Measurements from ENCODE around the gene KLK7.

The KLK7 gene

DNA sequence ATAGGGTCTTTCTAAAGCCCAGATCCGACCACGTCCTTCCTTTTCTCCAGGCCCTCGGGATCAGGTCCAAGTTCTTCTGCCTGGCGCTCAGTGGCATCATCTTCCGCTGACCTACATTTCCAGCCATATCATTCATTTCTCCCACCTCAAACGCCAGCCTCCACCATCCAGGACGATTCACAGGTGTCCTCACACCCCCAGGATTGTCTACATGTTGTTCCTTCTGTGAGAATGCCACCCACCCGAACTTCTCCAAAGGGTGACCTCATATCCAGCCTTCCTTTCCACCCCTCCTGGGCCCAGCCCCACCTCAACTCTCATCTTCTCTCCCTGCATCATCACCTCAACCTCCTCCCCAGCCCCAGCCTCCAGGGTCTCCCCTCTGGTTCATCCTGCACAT is 26.1 kb downstream of the KLK7 start:
- Histone ChIP-seq H3K9ac (ENCODE audit: low read depth, low read length) (no peak overlapping the region), H3K4me1 (ENCODE audit: insufficient read depth, low read length) (no peaks in the 10 kb centered on the region), H3K9me3 (ENCODE audit: insufficient read depth, low read depth, low read length) (no peaks in the 10 kb centered on the region), H3K27ac (ENCODE audit: low read depth, low read length) (no peak overlapping the region), H3K4me3 (ENCODE audit: low read length) (no peak overlapping the region), H3K36me3 (ENCODE audit: insufficient read depth, low read length) (no peaks in the 10 kb centered on the region), H3K27me3 (ENCODE audit: insufficient read depth, low read length) (no peaks in the 10 kb centered on the region; the same call in 1 of the 2 replicates)
- WGBS, result 87% methylated on average over 8 of the region's 8 CpGs

GRCh38 chr19:50952910-50953309 is 30.8 kb downstream of the KLK7 start, which contains the start of gene KLK5:
KLK5 (minus strand) TSS chr19:50953038; CDS start chr19:50952657, 381 bp downstream.
- no peaks in the 10 kb centered on the region for H3K36me3 ChIP-seq (ENCODE audit: insufficient read depth, low read length)
- no peak within 1 kb of the TSS for H3K27ac ChIP-seq (ENCODE audit: low read depth, low read length)
- 53% methylated on average over 7 of the region's 7 CpGs for WGBS
- H3K4me3 ChIP-seq (ENCODE audit: low read length), result no peak within 1 kb of the TSS
- H3K9ac ChIP-seq (ENCODE audit: low read depth, low read length), result no peak within 1 kb of the TSS
- no peaks in the 10 kb centered on the region for H3K9me3 ChIP-seq (ENCODE audit: insufficient read depth, low read depth, low read length)
- H3K4me1 ChIP-seq (ENCODE audit: insufficient read depth, low read length), result no peaks in the 10 kb centered on the region
- H3K27me3 ChIP-seq (ENCODE audit: insufficient read depth, low read length), result no peaks in the 10 kb centered on the region; the same call in 1 of the 2 replicates

GRCh38 chr19:50949861-50950260 is 33.9 kb downstream of the KLK7 start:
- 88% methylated on average over 19 of the region's 19 CpGs for WGBS
- H3K27ac ChIP-seq (ENCODE audit: low read depth, low read length), result no peak overlapping the region
- no peaks in the 10 kb centered on the region; the same call in 1 of the 2 replicates for H3K27me3 ChIP-seq (ENCODE audit: insufficient read depth, low read length)
- no peak overlapping the region for H3K4me3 ChIP-seq (ENCODE audit: low read length)
- no peaks in the 10 kb centered on the region for H3K9me3 ChIP-seq (ENCODE audit: insufficient read depth, low read depth, low read length)
- H3K36me3 ChIP-seq (ENCODE audit: insufficient read depth, low read length), result no peaks in the 10 kb centered on the region
- no peaks in the 10 kb centered on the region for H3K4me1 ChIP-seq (ENCODE audit: insufficient read depth, low read length)
- no peak overlapping the region for H3K9ac ChIP-seq (ENCODE audit: low read depth, low read length)

- Histone ChIP-seq H3K36me3 (ENCODE audit: insufficient read depth, low read length) (no peaks in the 10 kb centered on the region), H3K4me3 (ENCODE audit: low read length) (no peak overlapping the region), H3K27ac (ENCODE audit: low read depth, low read length) (no peak overlapping the region), H3K9ac (ENCODE audit: low read depth, low read length) (no peak overlapping the region), H3K4me1 (ENCODE audit: insufficient read depth, low read length) (no peaks in the 10 kb centered on the region), H3K27me3 (ENCODE audit: insufficient read depth, low read length) (no peaks in the 10 kb centered on the region; the same call in 1 of the 2 replicates), H3K9me3 (ENCODE audit: insufficient read depth, low read depth, low read length) (no peaks in the 10 kb centered on the region)
- WGBS, result 68% methylated on average over 4 of the region's 4 CpGs
Observed at GRCh38 chr19:50947123-50947522, 36.6 kb downstream of the KLK7 start.

GRCh38 chr19:50944795-50945194 is 38.9 kb downstream of the KLK7 start:
- H3K27ac ChIP-seq (ENCODE audit: low read depth, low read length), result no peak overlapping the region
- no peaks in the 10 kb centered on the region for H3K9me3 ChIP-seq (ENCODE audit: insufficient read depth, low read depth, low read length)
- no peaks in the 10 kb centered on the region; the same call in 1 of the 2 replicates for H3K27me3 ChIP-seq (ENCODE audit: insufficient read depth, low read length)
- no peak overlapping the region for H3K9ac ChIP-seq (ENCODE audit: low read depth, low read length)
- 72% methylated on average over 4 of the region's 4 CpGs for WGBS
- H3K36me3 ChIP-seq (ENCODE audit: insufficient read depth, low read length), result no peaks in the 10 kb centered on the region
- H3K4me3 ChIP-seq (ENCODE audit: low read length), result no peak overlapping the region
- H3K4me1 ChIP-seq (ENCODE audit: insufficient read depth, low read length), result no peaks in the 10 kb centered on the region

DNA sequence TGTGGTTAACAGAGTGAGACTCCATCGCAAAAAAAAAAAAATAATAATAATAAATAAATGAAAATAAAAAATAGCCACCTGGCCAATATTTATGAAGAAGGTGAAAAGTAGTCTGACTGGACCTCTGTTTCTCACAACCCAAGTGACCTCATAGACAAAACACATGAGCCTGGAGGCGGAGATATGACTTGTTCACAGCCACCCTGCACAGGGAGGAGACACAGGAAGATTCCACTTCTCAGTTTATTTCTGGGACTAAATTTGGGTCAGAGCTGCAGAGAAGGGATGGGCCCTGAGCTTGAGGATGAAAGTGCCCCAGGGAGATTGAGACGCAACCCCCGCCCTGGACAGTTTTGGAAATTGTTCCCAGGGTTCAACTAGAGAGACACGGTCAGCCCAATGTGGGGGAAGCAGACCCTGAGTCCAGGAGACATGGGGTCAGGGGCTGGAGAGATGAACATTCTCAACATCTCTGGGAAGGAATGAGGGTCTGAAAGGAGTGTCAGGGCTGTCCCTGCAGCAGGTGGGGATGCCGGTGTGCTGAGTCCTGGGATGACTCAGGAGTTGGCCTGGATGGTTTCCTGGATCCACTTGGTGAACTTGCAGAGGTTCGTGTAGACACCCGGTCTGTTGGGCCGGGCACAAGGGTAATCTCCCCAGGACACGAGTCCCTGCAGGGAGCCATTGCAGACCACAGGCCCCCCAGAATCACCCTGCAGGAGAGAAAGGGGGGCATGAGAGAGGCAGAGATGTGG is 40.5 kb downstream of the KLK7 start:
- no peaks in the 10 kb centered on the region for H3K36me3 ChIP-seq (ENCODE audit: insufficient read depth, low read length)
- H3K4me3 ChIP-seq (ENCODE audit: low read length), result no peak overlapping the region
- H3K27me3 ChIP-seq (ENCODE audit: insufficient read depth, low read length), result no peaks in the 10 kb centered on the region; the same call in 1 of the 2 replicates
- no peaks in the 10 kb centered on the region for H3K4me1 ChIP-seq (ENCODE audit: insufficient read depth, low read length)
- no peak overlapping the region for H3K9ac ChIP-seq (ENCODE audit: low read depth, low read length)
- H3K9me3 ChIP-seq (ENCODE audit: insufficient read depth, low read depth, low read length), result 0 out of 2 replicates have a peak, but pooled peaks cover 3% of the 10 kb centered on the region
- H3K27ac ChIP-seq (ENCODE audit: low read depth, low read length), result no peak overlapping the region
- WGBS, result 84% methylated on average over 9 of the region's 10 CpGs

- Histone ChIP-seq H3K4me1 (ENCODE audit: insufficient read depth, low read length) (no peaks in the 10 kb centered on the region), H3K4me3 (ENCODE audit: low read length) (no peak overlapping the region), H3K9me3 (ENCODE audit: insufficient read depth, low read depth, low read length) (0 out of 2 replicates have a peak, but pooled peaks cover 3% of the 10 kb centered on the region), H3K9ac (ENCODE audit: low read depth, low read length) (no peak overlapping the region), H3K36me3 (ENCODE audit: insufficient read depth, low read length) (no peaks in the 10 kb centered on the region), H3K27ac (ENCODE audit: low read depth, low read length) (no peak overlapping the region), H3K27me3 (ENCODE audit: insufficient read depth, low read length) (no peaks in the 10 kb centered on the region)
- 40% methylated on average over 1 of the region's 2 CpGs for WGBS
Observed at GRCh38 chr19:50939596-50939995, 44.1 kb downstream of the KLK7 start.

- no peak overlapping the region for H3K9ac ChIP-seq (ENCODE audit: low read depth, low read length)
- H3K27ac ChIP-seq (ENCODE audit: low read depth, low read length), result no peak overlapping the region
Observed at GRCh38 chr19:50933640-50934039, 50.1 kb downstream of the KLK7 start.

GRCh38 chr19:50932690-50933083 is 51.0 kb downstream of the KLK7 start:
- 85% methylated on average over 4 of the region's 4 CpGs for WGBS
- Histone ChIP-seq H3K9me3 (ENCODE audit: insufficient read depth, low read depth, low read length) (no peaks in the 10 kb centered on the region), H3K27me3 (ENCODE audit: insufficient read depth, low read length) (peaks cover 6% of the 10 kb centered on the region; the same call in 1 of the 2 replicates), H3K27ac (ENCODE audit: low read depth, low read length) (no peak overlapping the region), H3K4me3 (ENCODE audit: low read length) (no peak overlapping the region), H3K9ac (ENCODE audit: low read depth, low read length) (no peak overlapping the region), H3K36me3 (ENCODE audit: insufficient read depth, low read length) (no peaks in the 10 kb centered on the region), H3K4me1 (ENCODE audit: insufficient read depth, low read length) (no peaks in the 10 kb centered on the region)

More at GRCh38 chr19:50933640-50934039, 50.1 kb downstream of the KLK7 start:
- peaks cover 6% of the 10 kb centered on the region; the same call in 1 of the 2 replicates for H3K27me3 ChIP-seq (ENCODE audit: insufficient read depth, low read length)
- 90% methylated on average over 8 of the region's 8 CpGs for WGBS
- no peaks in the 10 kb centered on the region for H3K9me3 ChIP-seq (ENCODE audit: insufficient read depth, low read depth, low read length)
- no peaks in the 10 kb centered on the region for H3K4me1 ChIP-seq (ENCODE audit: insufficient read depth, low read length)
- no peaks in the 10 kb centered on the region for H3K36me3 ChIP-seq (ENCODE audit: insufficient read depth, low read length)
- H3K4me3 ChIP-seq (ENCODE audit: low read length), result no peak overlapping the region

GRCh38 chr19:50932018-50932689 is 51.6 kb downstream of the KLK7 start:
- H3K4me1 ChIP-seq (ENCODE audit: insufficient read depth, low read length), result no peaks in the 10 kb centered on the region
- peaks cover 6% of the 10 kb centered on the region; the same call in 1 of the 2 replicates for H3K27me3 ChIP-seq (ENCODE audit: insufficient read depth, low read length)
- no peak overlapping the region for H3K27ac ChIP-seq (ENCODE audit: low read depth, low read length)
- 92% methylated on average over 11 of the region's 11 CpGs for WGBS
- no peak overlapping the region for H3K9ac ChIP-seq (ENCODE audit: low read depth, low read length)
- H3K4me3 ChIP-seq (ENCODE audit: low read length), result no peak overlapping the region
- H3K36me3 ChIP-seq (ENCODE audit: insufficient read depth, low read length), result no peaks in the 10 kb centered on the region
- H3K9me3 ChIP-seq (ENCODE audit: insufficient read depth, low read depth, low read length), result no peaks in the 10 kb centered on the region

GRCh38 chr19:50931023-50931422 is 52.7 kb downstream of the KLK7 start:
- no peaks in the 10 kb centered on the region for H3K4me1 ChIP-seq (ENCODE audit: insufficient read depth, low read length)
- H3K9ac ChIP-seq (ENCODE audit: low read depth, low read length), result no peak overlapping the region
- H3K27me3 ChIP-seq (ENCODE audit: insufficient read depth, low read length), result peaks cover 6% of the 10 kb centered on the region; the same call in 1 of the 2 replicates
- H3K9me3 ChIP-seq (ENCODE audit: insufficient read depth, low read depth, low read length), result no peaks in the 10 kb centered on the region
- H3K4me3 ChIP-seq (ENCODE audit: low read length), result no peak overlapping the region
- no peaks in the 10 kb centered on the region for H3K36me3 ChIP-seq (ENCODE audit: insufficient read depth, low read length)
- no peak overlapping the region for H3K27ac ChIP-seq (ENCODE audit: low read depth, low read length)
